Measurements from ENCODE around the gene BOD1. TPM values are rescaled to one million over a fixed set of nuclear protein-coding genes. Genes with fewer than 3 reads are reported as not detected.
"Not testable (repeated sequence)": the region's sequence is repeated elsewhere in the genome, so short reads cannot be mapped to it uniquely, and the experiment has no call there.

The BOD1 gene
- total RNA-seq, 1 donor from 2014 or later = 81.7 TPM

GRCh38 chr5:173594061-173594460, 22.4 kb downstream of the BOD1 start:
- no peak for DNase-seq (ENCODE audit: low read depth)
- Histone ChIP-seq H3K36me3 (ENCODE audit: control insufficient read depth, insufficient read depth, low read length) (no peaks in the 10 kb centered on the region), H3K27me3 (ENCODE audit: control insufficient read depth, insufficient read depth, low read length) (no peaks in the 10 kb centered on the region), H3K4me3 (ENCODE audit: low read depth, low read length) (no peak overlapping the region)
- TF ChIP-seq, protein P1, sequence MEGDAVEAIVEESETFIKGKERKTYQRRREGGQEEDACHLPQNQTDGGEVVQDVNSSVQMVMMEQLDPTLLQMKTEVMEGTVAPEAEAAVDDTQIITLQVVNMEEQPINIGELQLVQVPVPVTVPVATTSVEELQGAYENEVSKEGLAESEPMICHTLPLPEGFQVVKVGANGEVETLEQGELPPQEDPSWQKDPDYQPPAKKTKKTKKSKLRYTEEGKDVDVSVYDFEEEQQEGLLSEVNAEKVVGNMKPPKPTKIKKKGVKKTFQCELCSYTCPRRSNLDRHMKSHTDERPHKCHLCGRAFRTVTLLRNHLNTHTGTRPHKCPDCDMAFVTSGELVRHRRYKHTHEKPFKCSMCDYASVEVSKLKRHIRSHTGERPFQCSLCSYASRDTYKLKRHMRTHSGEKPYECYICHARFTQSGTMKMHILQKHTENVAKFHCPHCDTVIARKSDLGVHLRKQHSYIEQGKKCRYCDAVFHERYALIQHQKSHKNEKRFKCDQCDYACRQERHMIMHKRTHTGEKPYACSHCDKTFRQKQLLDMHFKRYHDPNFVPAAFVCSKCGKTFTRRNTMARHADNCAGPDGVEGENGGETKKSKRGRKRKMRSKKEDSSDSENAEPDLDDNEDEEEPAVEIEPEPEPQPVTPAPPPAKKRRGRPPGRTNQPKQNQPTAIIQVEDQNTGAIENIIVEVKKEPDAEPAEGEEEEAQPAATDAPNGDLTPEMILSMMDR (IDR thresholded peaks at IDR 0.05; ENCODE audit: insufficient read depth, low read length, poor library complexity, severe bottlenecking) = no peak

GRCh38 chr5:173592050-173592669, 24.3 kb downstream of the BOD1 start:
- no peaks in the 10 kb centered on the region for H3K27me3 ChIP-seq (ENCODE audit: control insufficient read depth, insufficient read depth, low read length)
- TF ChIP-seq, protein P1 (IDR thresholded peaks at IDR 0.05; ENCODE audit: insufficient read depth, low read length, poor library complexity, severe bottlenecking) = peak; percentile 56
- no peak for DNase-seq (ENCODE audit: low read depth)
- H3K36me3 ChIP-seq (ENCODE audit: control insufficient read depth, insufficient read depth, low read length) = no peaks in the 10 kb centered on the region
- H3K4me3 ChIP-seq (ENCODE audit: low read depth, low read length) = no peak overlapping the region

DNA sequence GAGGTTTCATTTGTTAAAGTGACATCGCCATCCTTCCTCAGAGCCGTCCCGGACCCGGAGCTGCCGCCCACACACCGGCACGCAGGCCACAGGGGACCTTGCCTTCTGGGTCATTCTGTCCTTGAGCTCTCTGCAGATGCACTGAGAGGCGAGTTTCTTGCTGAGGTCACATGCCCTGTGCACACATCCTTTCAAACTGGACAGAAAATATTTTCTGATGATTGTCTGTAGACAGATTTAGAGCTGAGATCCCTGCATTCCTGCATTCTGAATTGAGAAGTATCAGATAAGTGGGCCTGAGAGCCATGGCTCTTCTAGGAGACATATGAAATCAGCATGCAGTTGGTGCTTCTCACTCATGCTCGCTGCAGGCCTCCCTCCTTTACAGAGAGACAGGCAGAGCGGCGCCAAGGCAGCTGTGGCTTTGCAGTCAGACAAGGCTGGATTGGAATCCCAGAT, 25.4 kb downstream of the BOD1 start:
- DNase-seq (ENCODE audit: low read depth) = no peak
- TF ChIP-seq, protein P1 (IDR thresholded peaks at IDR 0.05; ENCODE audit: insufficient read depth, low read length, poor library complexity, severe bottlenecking) = no peak
- H3K36me3 ChIP-seq (ENCODE audit: control insufficient read depth, insufficient read depth, low read length) = no peaks in the 10 kb centered on the region
- H3K4me3 ChIP-seq (ENCODE audit: low read depth, low read length) = no peak overlapping the region
- no peaks in the 10 kb centered on the region for H3K27me3 ChIP-seq (ENCODE audit: control insufficient read depth, insufficient read depth, low read length)

GRCh38 chr5:173590436-173591055, 25.9 kb downstream of the BOD1 start:
- TF ChIP-seq, protein P1 (IDR thresholded peaks at IDR 0.05; ENCODE audit: insufficient read depth, low read length, poor library complexity, severe bottlenecking) = no peak
- Histone ChIP-seq H3K36me3 (ENCODE audit: control insufficient read depth, insufficient read depth, low read length) (no peaks in the 10 kb centered on the region), H3K4me3 (ENCODE audit: low read depth, low read length) (no peak overlapping the region), H3K27me3 (ENCODE audit: control insufficient read depth, insufficient read depth, low read length) (no peaks in the 10 kb centered on the region)
- DNase-seq (ENCODE audit: low read depth) = no peak

GRCh38 chr5:173586133-173586532, 30.3 kb downstream of the BOD1 start:
- H3K27me3 ChIP-seq (ENCODE audit: control insufficient read depth, insufficient read depth, low read length); H3K4me3 ChIP-seq (ENCODE audit: low read depth, low read length); DNase-seq (ENCODE audit: low read depth); H3K36me3 ChIP-seq (ENCODE audit: control insufficient read depth, insufficient read depth, low read length): not testable (repeated sequence)

DNA sequence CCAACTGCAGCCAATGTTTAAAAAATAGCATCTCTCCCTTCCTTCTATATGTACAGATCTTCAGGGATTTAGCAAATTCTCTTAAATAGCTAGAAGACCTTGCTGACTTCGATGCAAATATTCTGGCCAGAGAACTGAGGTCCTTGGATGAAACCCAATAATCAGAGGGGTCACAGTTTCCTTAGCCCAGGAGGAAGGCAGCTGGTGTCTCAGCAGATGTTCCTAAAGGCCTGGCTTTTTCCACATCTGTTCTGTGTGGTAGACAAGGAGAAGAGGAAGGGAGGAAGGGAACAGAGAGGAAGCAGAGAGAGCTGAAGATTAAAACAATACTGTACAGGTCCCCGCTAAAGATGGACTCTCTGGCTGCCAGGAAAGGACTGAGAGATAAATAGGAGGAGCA, 33.1 kb downstream of the BOD1 start:
- Histone ChIP-seq H3K4me3 (ENCODE audit: low read depth, low read length) (no peak overlapping the region), H3K27me3 (ENCODE audit: control insufficient read depth, insufficient read depth, low read length) (no peaks in the 10 kb centered on the region), H3K36me3 (ENCODE audit: control insufficient read depth, insufficient read depth, low read length) (no peaks in the 10 kb centered on the region)
- TF ChIP-seq, protein P1 (IDR thresholded peaks at IDR 0.05; ENCODE audit: insufficient read depth, low read length, poor library complexity, severe bottlenecking) = no peak
- no peak for DNase-seq (ENCODE audit: low read depth)

Measured in kidney epithelial cell (primary cell).